ENCODE data around the gene FBXL7.

- TF ChIP-seq CTCF (IDR thresholded peaks at IDR 0.05) (no peak), POLR2AphosphoS5 (IDR thresholded peaks at IDR 0.05) (no peak), POLR2A (IDR thresholded peaks at IDR 0.05) (no peak)
These were observed 321.5 kb downstream of the FBXL7 start for GRCh38 chr5:15821506-15821905.

All from transverse colon (tissue), 4 donors.